GM12801 (cell line): Measurements from ENCODE around the gene CLMN.

Experiments used
- CTCF ChIP-seq: IDR thresholded peaks from one replicate; pipeline ENCODE4 v1.5.1; 2011; ENCODE audit warnings: control low read depth; ENCODE audit not compliant: insufficient read length; ENCODE audit errors: extremely low read depth

Gene CLMN

DNA sequence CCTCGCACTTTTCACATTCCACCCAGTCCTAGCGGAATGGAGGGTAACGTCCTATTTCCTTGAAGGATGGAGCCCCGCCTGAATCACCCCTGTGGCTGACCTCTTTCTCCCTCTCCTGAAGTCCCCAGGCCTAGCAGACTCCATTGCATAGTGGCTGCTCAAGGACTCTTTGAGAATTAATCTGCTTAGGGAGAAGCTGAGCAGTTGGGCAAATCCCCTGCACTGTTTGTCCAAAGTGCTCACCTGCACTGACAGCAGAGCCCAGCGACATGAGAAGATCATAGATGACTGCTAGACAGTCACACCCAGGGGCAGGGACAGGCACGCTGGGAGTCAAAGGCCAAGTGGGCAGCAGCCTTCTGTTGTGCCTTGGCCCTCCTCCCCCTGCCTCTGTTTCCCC is 124.7 kb downstream of the CLMN start:
- no peak for TF ChIP-seq CTCF

GRCh38 chr14:95193081-95193480 is 126.6 kb downstream of the CLMN start:
- no peak for TF ChIP-seq CTCF

- TF ChIP-seq CTCF = no peak
Observed at GRCh38 chr14:95192311-95192710, 127.4 kb downstream of the CLMN start.

DNA sequence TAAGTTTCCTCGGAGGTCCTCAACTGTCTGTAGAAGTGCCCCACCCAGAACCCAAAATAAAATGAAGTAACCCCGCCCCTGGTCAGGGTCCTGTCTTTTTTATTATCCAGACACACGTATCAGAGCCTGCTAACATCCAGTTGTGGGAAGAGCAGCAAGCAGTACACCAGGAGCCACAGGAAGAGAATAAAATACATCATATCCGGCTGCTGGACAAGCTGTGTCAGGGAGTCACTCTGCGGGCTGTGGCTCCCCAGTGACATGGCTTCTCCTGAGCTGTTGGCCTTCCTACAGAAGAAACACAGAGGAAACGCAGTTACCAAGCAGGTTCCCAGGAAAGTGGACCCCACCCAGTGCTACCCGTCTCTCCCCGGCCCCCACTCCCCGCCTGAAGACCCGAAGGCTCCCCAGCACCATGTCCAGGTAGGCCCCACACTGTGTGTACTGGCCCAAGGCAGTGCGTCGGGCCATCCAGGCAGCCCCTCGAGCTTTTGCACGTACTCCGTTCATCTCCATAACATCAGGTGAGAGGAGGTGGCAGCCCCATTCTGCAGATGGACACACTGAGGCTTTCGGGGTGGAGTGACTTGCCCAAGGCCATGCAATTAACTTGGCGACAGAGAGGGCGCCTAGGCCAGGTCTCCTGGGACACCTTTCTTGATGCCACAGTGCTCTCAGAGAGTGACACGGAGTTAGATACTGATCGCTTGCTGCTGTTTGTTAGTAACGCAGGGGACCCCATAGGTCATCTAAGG is 128.1 kb downstream of the CLMN start:
- no peak for TF ChIP-seq CTCF

GRCh38 chr14:95190857-95191256 is 128.9 kb downstream of the CLMN start:
- no peak for TF ChIP-seq CTCF

DNA sequence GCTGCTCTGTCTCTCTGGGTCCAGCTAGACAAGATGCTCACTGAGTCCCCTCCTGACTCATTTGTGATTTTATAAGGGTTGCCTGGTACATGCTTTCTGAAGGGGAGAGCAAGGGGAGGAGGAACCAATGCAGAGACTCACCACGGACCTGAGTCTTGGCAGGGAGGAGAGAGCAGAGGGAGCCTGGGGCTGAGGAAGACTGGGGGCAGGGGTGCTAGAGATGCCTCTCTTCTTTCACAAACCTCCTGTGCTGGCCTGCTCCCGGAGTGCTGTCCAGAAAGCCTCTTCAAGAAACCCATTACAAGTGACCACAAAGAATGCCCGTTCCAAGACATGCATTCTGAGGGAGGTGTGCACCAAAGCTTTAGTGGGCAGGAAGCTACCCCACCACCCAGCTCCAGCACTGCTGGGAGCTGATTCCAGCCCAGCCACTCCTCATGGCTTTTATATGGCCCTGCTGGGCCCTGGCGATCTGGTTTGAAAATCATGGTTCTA is 129.3 kb downstream of the CLMN start:
- no peak for TF ChIP-seq CTCF

DNA sequence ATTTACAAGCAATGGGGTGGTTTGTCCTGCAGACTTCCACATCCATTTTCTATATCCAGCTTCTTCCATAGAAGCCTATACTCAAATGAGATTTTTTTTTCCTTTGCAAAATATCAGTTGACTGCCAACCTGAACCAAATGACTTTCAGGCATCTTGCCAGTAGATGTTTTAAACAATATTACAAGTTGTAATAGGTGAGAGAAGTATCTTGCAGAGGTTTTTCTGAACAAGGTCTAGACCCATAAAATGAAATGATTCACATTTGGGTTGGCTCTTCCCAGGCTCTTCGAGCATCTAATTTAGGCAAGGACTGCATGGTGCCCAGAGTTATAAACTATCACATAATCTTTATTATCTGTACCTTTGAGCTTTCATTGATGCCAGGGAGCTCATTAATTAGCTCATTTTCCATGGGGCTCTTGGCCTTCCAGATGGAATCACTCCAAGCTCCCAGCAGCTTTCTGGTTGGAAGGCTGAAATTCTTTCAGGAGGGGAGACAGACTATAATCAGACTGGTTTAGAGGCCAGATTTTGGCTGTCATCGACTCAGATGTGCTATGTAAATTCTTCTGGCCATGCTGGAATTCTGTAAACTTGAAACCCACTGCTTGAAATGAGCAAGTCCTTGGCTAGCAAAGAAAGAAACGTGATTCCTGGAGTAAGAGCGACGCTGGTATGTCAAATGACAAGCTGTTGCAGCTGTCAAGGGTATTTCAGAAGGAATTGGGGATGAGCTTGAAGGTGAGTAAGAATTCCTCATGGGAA is 130.2 kb downstream of the CLMN start:
- no peak for TF ChIP-seq CTCF
